ENCODE data around the gene MYZAP.
"Not testable (repeated sequence)": the region's sequence is repeated elsewhere in the genome, so short reads cannot be mapped to it uniquely, and the experiment has no call there.

Gene MYZAP

GRCh38 chr15:57595011-57595866 is 3.5 kb downstream of the MYZAP start:
- no peak for DNase-seq

DNA sequence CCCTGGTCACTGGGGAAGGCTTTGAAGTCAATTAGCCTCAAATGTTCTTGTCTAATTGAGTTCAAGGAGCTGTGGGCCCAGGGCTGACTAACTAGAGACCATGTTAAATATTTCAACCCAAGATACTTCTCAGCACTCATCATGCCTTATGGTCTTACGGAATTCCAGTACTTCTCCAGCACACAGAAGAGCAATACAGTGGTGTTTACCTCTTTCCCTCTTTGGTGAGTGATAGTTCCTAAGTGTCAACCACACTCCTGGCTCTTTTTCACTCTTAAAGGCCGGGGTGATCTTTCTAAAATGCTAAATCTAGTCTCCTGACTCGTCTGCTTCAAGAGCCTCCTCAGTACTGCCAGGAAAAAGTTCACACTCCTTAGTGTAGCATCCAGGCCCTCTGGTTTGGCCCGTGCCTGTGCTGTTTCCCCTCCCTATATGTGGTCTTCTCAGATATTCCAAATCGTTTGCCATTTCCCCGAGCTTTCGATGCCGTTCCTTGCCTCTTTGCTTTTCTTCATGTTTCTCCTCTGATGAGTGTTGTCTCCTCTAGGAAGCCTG is 4.7 kb downstream of the MYZAP start:
- no peak for DNase-seq

- DNase-seq = no peak
Measured at GRCh38 chr15:57596978-57597377, 5.3 kb downstream of the MYZAP start.

- no peak for DNase-seq
Measured at GRCh38 chr15:57597431-57597830, 5.7 kb downstream of the MYZAP start.

DNA sequence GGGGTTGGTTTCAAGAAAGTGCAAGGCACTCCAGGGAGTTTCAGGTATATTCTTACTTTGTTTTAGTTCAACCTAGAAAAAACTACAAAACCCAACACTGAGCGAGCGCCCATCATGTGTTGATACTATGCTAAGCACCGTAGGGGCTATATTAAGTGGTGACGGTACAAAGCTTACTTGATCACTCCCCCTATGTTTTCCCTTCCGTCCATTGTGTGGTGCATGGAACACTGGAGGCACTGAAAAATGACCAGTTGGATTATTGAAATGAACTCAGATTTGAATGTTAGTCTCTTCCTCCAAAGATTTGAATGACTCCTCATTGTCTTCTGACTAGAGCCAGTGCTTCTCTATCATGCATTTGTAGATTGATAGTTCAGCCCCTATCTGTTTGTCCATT is 6.6 kb downstream of the MYZAP start:
- no peak for DNase-seq

DNA sequence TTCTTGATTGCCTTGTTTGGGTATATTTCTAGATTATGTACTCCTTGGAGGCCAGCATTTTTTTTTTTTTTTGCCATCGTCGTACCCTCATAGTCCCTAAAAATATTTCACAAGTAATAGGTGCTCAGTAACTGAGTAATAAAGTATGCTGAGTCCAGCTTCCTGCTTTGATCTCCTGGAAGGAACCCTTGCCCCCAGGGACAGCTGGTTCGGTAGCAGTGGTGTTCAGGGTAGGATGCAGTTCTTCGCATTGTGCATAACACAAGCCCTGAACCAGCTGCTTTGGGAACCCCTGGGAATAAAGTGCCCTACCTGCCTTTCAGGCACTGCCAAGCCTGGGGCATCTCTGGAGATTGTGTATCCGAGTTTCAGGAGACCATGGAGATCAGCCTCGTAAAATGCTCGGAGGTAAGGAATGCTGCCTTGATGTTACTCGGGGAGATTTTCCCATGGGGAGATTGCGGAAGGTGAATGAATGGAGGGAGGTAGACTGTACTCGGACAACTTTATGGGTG is 7.6 kb downstream of the MYZAP start:
- DNase-seq = no peak

DNA sequence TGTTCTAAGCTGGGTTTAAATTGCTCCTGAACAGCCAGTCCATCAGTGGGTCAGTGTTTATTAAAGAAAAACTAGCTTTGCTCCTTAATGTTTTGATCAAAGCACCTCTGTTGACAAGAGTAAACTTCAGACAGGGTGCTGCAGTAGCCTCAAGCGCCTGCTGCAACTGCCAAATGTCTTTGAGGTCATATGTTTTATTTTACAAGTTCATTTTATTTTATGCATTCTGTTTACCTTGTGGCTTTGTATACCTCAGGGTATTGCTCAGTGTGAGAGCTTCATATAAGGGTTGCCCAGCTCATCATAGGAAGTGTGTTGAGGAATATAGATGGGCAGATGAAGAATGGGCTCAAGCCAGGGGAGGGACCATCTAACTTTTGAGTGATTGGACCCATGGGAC is 8.5 kb downstream of the MYZAP start:
- no peak for DNase-seq

DNA sequence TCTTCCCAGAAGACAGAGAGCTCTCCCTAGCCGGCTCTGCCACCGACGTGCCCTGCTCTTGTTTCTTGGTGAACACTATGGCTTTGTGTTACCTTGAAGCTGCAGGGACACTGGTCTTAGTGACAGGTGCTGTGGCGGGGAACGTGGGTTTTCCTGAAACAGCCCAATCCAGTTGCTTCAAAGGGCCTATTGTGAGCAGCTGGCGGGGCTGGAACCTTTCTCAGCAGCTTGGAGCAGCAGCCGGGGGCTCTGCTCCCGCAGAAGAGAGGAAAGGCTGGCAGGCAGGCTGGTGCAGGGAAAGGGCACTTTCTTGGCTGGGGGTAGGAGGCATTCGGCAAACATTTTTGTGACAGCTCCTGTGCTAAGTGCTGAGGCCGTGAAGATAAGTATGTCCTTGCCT is 12.8 kb downstream of the MYZAP start:
- no peak for DNase-seq

DNA sequence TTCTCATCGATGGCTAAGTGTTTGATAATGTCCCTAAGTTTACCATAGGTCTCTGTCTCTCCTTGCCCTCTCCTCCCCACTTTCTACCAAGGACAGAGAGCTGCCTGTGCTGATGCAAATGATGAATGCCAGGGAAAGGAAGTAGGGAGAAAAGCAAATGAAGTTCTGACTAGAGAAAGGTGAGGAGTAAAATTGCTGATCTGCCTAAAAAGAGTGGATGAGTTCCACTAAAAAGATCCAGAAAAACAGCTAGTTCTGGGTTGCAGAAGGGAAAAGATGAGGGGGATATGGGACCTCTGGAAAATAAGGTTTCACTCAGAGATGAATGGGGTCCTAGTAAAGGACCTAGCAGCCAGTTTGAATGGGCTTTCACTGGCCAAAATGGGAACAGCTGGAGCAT is 13.8 kb downstream of the MYZAP start:
- DNase-seq = no peak

GRCh38 chr15:57606048-57606447 is 14.3 kb downstream of the MYZAP start:
- no peak for DNase-seq

DNA sequence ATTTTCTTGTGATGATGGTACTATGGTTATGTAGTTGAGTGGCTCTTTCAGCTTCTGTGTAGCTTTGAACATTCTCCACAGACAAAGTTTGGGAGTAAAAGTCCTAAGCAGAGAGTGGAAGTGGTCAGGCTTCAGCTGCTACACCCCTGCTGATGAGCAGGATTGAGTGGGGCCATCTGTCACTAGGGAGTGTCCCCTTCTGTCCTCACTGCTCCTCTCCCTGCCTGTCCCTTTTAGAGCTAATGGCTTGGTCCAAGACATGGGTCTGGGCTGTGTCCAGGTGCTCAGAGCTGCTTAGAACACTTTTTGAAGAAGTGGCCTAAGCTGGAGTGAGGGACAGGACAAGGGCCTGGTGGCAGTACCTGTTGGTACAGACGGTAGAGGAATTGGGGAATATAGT is 15.1 kb downstream of the MYZAP start:
- no peak for DNase-seq

DNA sequence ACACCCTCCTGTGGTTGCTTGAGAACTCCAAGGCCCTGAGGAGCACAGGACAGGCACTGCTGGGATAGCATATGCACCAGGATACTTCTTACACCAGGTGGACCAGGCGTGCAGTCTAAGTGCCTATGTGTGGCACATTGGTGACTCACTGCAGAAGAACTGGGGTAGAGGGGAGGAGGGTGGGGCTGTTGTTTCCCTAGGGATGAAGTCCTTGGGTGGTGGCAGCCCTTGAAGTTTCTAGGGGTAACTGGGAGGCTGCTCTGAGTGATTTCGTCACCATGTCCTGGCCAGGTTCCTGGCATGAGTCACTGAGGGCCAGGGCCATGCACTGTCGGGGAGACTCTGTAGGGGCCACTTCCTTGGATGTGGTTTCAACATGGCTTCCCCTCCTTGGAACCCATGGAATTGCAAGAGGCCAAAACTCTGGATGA is 15.9 kb downstream of the MYZAP start:
- DNase-seq = no peak

DNA sequence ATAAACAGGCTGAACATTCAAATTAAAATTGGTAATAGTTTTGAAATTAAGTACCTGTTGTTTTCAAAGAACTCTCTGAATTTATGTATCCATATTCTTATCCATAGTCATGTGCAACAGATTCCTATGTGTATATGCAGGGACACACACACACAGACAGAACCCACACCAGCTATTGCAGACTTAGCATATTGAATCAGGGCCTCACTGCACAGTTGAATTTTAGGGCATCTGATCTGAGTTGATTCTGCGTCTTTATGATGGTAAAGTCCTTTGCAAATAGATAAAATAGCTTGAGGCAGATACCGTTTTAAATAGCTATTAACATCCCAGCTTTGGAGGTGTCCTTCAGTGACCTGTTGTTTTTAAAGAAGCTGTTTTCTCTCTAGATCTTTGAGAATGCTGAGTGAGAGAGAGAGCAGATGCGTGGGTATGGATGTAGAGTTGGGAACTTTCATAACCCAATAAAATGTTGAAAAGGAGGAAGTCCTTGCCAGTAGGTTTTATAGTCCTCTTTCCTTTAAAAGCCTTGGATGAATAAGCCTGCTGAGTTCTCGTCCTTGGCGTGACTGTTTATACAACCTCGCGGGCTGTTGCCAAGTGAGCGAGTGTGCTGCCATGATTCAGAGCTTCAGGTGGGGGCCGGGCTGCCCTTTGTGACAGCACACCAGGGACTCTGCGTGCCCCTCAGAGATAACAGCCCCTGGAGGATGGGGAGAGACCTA is 18.3 kb downstream of the MYZAP start:
- no peak for DNase-seq

- DNase-seq = no peak
Measured at GRCh38 chr15:57611123-57611522, 19.4 kb downstream of the MYZAP start.

- no peak for DNase-seq
Measured at GRCh38 chr15:57611938-57612337, 20.2 kb downstream of the MYZAP start.

DNA sequence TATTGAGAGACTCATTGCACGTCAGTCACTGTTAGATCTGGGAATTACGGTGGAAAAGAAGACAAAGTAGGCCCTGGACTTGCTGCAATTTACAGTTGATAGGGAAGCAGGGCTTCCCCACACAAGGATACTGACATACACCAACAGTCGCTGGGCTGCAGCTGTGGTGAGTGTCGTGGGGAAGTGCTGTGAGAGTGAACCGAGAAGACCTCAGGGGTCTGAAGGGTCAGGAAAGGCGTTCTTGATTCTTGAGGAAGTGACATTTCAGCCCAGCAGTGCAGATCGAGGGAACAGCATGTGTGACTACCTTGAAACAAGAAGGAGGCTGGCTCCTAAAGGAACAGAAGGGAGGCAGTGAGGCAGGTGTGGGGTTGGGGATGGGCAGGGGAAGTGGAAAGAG is 22.5 kb downstream of the MYZAP start:
- DNase-seq = no peak

DNA sequence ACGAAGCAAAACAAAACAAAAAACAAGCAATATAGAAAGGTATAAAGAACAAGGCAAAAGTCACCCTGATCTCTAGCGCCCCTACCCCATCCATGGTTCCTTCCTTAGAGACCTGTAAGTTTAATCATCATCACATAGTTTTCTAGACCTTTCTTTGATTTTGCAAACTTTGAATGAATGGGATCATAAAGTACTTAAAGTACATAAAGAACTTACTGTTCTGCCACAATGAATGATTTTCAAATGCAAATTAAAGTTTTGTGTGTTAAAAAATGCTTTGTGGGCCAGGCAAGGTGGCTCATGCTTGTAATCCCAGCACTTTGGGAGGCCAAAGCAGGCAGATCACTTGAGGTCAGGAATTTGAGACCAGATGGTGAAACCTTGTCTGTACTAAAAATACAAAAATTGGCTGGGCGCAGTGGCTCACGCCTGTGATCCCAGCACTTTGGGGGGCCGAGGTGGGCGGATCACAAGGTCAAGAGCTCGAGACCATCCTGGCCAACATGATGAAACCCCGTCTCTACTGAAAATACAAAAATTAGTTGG is 24.3 kb downstream of the MYZAP start:
- DNase-seq = not testable (repeated sequence)

DNA sequence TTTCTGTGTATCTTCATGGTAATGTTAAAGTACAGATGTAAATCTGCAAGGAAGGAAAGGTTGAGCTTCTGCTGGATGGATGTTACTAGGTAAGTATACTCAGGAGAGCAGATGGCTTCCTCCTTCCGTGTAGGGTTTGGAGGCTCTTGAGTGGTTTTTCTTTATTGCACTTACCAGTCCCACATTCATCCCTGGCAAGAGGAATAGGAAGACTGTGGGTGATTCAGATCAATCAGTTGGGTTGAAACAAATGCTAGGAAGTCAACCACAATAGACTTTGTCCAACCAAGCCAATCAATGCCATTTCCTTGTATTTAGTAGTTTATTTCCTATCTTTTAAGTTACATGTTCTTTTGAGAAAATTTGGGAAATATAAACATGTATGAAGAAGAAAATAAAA is 26.6 kb downstream of the MYZAP start:
- DNase-seq = no peak

DNA sequence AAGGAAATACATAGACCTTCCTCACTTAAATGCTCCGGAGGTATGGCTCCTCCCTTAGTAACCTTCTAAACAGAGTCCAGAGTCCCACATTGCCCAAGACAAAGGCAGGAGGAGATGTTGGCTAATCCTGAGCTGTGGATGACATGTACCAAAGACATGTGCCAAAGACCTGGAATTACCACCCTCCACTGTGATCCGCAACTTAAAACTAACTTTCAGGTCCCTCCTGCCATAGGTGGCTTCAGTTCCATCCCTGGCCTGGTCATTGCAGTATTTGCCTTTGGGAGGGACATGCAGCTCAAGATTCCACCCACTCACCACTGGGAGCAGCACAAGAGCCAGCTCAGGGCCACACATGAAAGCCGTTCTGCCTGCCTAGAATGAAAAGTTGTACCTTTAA is 28.0 kb downstream of the MYZAP start:
- no peak for DNase-seq

GRCh38 chr15:57624730-57625129 is 33.0 kb downstream of the MYZAP start:
- DNase-seq = no peak

- DNase-seq = no peak
Measured at GRCh38 chr15:57625703-57626448, 34.2 kb downstream of the MYZAP start.

GRCh38 chr15:57626713-57627440 is 35.2 kb downstream of the MYZAP start:
- DNase-seq = no peak

All from NCI-H187 (cell line).